Fibroblast of mammary gland (primary cell): Measurements from ENCODE around the gene STN1.

Experiments used
- DNase-seq: peaks from one replicate; pipeline ENCODE4 v3.0.0-alpha.2; 2010; ENCODE audit warnings: low read depth
- H3K4me3 ChIP-seq: 2 replicates; pipeline ENCODE4 v1.5.1; 2011; ENCODE audit warnings: low read depth, mild to moderate bottlenecking, low read length, moderate library complexity; ENCODE audit not compliant: control insufficient read depth
- CTCF ChIP-seq: conservative IDR thresholded peaks from 2 replicates; pipeline ENCODE4 v1.5.1; 2011; ENCODE audit warnings: low read depth, low read length, inconsistent platforms; ENCODE audit not compliant: control insufficient read depth, insufficient read depth

STN1 gene

GRCh38 chr10:103915796-103916195, 2.2 kb downstream of the STN1 start:
- H3K4me3 ChIP-seq: peak overlapping the region; percentile 82
- TF ChIP-seq CTCF: no peak
- no peak for DNase-seq

GRCh38 chr10:103912759-103913158, 5.2 kb downstream of the STN1 start:
- no peak for DNase-seq
- no peak for TF ChIP-seq CTCF
- H3K4me3 ChIP-seq: no peak overlapping the region

- no peak overlapping the region for H3K4me3 ChIP-seq
- no peak for DNase-seq
Measured at GRCh38 chr10:103911021-103911459, 6.9 kb downstream of the STN1 start.

GRCh38 chr10:103910442-103911012, 7.5 kb downstream of the STN1 start:
- H3K4me3 ChIP-seq: no peak overlapping the region
- no peak for DNase-seq
- no peak for TF ChIP-seq CTCF

More at GRCh38 chr10:103911021-103911459, 6.9 kb downstream of the STN1 start:
- no peak for TF ChIP-seq CTCF

GRCh38 chr10:103905441-103905840, 12.5 kb downstream of the STN1 start:
- no peak for TF ChIP-seq CTCF
- no peak overlapping the region for H3K4me3 ChIP-seq
- no peak for DNase-seq

- no peak for TF ChIP-seq CTCF
- DNase-seq: no peak
- H3K4me3 ChIP-seq: no peak overlapping the region
Measured at GRCh38 chr10:103901299-103901698, 16.7 kb downstream of the STN1 start.

GRCh38 chr10:103899312-103899711, 18.7 kb downstream of the STN1 start:
- TF ChIP-seq CTCF: no peak
- no peak for DNase-seq
- no peak overlapping the region for H3K4me3 ChIP-seq
